ENCODE measurements around the gene TPK1.
A peak's percentile ranks its signal among the peaks of the same experiment; 100 is the strongest.
"Not testable (repeated sequence)": the region's sequence is repeated elsewhere in the genome, so short reads cannot be mapped to it uniquely, and the experiment has no call there.

TPK1 gene

GRCh38 chr7:144821067-144821466 is 14.8 kb downstream of the TPK1 start:
- no peak for DNase-seq

- no peak for DNase-seq
Observed at GRCh38 chr7:144820552-144820951, 15.3 kb downstream of the TPK1 start.

DNA sequence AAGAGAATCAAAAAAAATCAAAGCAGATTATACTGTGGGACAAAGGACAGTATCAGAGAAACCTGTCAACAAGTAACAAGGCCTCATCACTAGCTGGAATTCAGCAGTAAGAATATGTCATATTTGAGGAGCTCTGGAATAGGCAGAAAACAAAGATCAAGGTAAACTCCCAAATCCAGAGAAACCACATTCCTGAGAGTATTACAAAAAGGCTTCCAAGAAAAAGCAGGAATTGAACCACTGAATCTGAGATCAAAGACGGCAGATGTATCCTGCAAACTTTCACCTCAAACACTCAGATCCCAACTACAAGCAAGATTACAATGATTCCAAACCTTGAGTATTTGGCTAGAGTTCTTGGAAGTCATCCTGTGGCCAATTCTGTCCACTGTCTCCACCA is 16.3 kb downstream of the TPK1 start:
- no peak for DNase-seq

GRCh38 chr7:144818511-144818910 is 17.3 kb downstream of the TPK1 start:
- peak in 2 of 4 experiments; percentile 7 to 9 for DNase-seq

DNA sequence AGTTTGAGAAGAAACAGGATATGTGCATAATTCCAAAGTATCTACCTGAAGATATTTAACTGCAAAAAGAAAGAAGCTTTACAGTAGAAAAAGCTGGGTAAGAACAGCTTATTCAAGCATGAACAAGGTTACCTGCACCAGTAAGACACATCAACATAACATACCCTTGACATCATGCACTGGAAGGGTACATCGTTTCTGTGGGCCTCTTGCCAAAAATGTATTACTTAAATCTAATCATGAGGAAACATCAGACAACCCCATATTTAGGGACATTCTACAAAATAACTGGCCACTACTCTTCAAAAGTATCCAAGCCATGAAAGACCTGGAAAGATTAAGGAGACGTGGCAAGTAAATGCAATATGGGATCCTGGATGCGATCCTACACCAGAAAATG is 18.9 kb downstream of the TPK1 start:
- no peak for DNase-seq

GRCh38 chr7:144814299-144814698 is 21.6 kb downstream of the TPK1 start:
- no peak for DNase-seq

- DNase-seq, result peak in 1 of 4 experiments; percentile 3
Observed at GRCh38 chr7:144812379-144813283, 23.2 kb downstream of the TPK1 start.

DNA sequence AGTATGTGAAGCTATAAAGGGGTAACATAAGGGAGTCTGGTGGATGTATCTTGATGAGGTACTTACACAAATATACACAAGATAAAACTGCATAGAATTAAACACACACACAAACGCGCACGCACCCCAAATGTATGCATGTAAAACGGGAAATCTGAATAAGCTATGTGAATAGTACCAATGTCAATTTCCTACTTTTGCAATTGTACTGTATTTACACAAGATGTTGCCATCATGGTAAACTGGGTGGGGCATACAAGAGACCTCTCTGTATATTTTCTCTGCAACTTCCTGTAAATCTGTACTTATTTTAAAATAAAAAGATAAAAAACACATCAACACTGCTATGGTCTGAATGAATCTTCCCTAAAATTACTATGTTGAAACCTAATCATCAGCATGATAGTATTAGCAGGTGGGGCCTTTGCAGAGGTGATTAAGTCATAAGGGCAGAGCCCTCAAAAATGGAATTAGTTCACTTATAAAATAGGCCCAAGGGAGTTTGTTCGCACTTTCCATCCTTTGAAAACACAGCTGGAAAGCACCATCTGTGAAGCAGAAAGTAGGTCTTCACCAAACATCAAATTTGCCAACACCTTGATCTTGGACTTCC is 30.1 kb downstream of the TPK1 start:
- DNase-seq, result no peak

GRCh38 chr7:144800678-144801436 is 35.0 kb downstream of the TPK1 start:
- DNase-seq, result not testable (repeated sequence)

DNA sequence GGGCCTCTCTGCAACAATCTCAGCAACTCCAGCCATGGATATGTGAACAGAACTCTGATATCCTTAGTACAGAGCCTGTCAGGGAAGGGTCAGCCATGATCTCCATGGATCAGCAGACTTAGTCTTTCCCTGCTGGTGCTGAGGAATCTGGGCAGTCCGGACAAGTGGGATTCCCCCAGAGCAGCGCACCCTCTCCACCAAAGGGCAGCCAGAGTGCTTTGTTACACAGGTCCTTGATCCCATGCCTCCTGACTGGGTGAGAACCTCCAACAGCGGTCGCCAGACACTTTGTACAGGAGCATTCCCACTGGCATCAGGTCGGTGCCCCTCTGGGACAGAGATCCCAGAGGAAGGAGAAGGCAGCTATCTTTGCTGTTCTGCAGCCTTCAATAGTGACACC is 38.9 kb downstream of the TPK1 start:
- DNase-seq, result no peak

DNA sequence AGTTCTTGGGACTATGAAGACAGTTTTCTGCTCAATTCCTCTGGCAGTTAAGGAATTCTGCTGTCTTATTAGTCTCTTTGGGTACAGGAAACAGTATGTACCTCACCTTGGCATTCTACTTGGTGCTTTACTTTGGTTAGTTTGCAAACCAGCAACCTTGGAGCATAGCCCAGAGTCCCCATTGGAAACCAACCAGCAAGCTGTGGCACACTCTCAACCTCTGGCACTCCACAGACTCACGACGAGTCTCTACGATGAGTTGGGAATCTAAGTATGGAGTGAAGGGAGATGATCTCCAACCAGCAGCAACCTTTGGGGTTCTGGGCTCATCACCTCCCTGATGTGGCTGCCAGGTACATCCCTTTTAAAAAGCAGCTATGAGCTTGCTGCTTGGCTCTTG is 43.8 kb downstream of the TPK1 start:
- DNase-seq, result no peak

DNA sequence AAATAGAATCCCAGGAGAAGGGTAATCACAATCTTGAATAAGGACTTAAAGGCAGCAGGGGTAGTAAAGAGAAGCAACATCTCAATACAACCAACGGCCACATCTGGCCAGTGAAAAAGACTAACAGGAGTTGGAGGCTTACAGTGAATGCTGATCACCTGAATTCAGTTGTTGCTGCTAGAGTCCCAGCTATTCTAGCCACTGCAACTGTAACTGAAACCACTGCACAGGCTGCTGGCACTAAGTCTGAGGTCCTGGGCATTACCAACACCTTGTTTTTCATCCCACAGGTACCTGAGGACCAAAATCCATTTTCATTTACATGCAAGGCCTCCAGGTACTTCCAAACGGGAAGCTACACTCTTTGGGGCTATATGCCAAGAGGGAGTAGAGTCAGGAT is 44.4 kb downstream of the TPK1 start:
- DNase-seq, result no peak

GRCh38 chr7:144787127-144787526 is 48.7 kb downstream of the TPK1 start:
- DNase-seq, result no peak

GRCh38 chr7:144786522-144786921 is 49.3 kb downstream of the TPK1 start:
- no peak for DNase-seq

GRCh38 chr7:144786079-144786478 is 49.8 kb downstream of the TPK1 start:
- no peak for DNase-seq

DNA sequence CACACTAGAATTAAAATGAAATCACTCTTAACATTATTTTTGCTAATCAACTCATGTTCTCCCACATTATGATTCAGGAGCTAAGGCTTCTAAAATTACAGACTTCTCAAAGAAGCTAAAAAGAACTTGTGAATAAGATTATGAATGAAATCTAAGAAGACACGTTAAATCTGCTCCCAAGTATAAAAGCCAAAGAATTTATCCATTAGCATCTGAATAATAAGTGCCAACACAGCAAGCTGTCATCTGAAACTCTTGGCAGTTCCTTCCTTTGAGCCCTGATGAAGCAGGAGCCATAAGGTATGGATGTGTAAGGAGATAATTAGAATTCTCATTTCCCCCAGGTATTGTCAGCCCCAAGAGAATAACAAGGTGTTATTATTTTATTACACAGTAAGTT is 50.3 kb downstream of the TPK1 start:
- no peak for DNase-seq

DNA sequence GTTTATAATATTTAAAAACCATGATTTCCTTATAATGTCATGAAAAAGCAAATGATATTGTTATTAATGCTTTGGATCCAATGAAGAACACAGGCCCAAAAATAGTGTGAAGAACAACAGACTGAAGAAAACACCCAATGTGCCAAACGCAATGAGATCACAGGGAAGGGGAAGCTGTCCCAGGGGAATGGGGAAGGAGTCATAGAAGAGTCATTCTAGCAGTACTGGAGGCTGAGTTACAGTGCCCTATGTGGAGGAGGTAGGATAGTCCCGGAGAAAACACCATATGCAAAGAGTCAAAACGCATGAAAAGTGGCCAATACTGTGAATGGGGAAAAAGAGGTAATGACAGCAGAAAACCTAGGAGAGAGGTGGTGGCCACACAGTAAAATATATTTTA is 50.9 kb downstream of the TPK1 start:
- no peak for DNase-seq

GRCh38 chr7:144784441-144784840 is 51.4 kb downstream of the TPK1 start:
- no peak for DNase-seq

- no peak for DNase-seq
Observed at GRCh38 chr7:144782883-144783282, 53.0 kb downstream of the TPK1 start.

DNA sequence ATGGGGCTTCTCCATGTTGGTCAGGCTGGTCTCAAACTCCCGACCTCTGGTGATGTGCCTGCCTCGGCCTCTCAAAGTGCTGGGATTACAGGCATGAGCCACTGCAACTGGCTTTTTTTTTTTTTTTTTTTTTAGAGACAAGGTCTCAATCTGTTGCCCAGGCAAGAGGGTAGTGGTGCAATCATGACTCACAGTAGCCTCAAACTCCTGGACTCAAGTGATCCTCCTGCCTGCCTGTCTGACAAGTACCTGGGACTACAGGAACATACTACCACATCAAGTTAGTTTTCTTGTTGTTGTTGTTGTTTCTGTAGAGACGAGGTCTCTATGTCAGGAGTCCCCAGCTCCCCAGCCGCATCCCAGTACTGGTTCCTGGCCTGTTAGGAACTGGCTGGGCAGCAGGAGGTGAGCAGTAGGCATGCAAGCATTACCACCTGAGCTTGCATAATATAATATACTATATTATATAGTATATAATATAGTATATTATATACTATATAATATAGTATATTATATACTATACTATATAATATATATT is 55.7 kb downstream of the TPK1 start:
- DNase-seq, result no peak

DNA sequence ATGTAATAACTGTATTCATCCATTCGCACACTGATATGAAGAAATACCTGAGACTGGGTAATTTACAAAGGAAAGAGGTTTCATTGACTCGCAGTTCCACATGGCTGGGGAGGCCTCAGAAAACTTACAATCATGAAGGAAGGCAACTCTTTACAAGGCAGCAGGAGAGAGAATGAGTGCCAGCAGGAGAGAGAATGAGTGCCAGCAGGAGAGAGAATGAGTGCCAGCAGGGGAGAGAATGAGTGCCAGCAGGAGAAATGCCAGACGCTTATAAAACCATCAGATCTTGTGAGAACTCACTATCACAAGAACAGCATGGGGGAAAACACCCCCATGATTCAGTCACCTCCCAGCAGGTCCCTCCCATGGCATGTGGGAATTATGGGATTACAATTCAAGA is 58.0 kb downstream of the TPK1 start:
- not testable (repeated sequence) for DNase-seq

GRCh38 chr7:144777005-144777839 is 58.6 kb downstream of the TPK1 start:
- DNase-seq, result no peak
